GM19238 (cell line): Measurements from ENCODE around the gene TBCEL.

Experiments used
- DNase-seq: peaks from one replicate; pipeline ENCODE4 v3.0.0; 2011; ENCODE audit warnings: low spot score; ENCODE audit not compliant: insufficient read length

The TBCEL gene

DNA sequence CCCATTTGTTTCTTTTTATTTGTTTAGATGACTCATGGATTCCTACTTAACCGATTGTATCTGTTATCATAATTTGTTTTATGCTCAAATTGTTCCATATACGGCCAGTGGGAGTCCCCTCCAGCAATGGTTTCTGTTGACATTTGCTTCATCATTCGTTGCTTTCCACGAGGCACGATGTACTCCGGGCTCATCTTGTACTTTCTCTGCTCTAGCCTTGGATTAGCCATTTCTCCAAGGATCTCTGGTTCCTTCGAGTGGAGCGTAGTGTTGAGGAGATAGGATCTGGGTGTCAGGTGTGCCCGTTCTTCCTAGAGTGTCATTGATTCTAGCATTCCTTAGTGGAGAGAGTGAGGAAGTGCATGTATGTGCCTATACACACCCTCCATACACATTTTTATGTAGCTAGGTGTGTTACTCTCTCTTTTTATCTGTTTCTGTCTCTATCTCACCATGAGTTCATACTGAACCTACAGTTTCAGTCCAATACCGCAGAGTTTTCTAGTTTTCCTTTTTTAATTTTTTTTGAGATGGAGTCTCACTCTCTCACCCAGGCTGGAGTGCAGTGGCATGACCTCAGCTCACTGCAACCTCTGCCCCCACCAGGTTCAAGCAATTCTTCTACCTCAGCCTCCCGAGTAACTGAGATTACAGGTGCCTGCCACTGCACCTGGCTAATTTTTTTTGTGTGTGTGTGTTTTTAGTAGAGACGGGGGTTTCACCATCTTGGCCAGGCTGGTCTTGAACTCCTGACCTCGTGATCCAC lies 108.5 kb downstream of the TBCEL start:
- DNase-seq, result no peak

DNA sequence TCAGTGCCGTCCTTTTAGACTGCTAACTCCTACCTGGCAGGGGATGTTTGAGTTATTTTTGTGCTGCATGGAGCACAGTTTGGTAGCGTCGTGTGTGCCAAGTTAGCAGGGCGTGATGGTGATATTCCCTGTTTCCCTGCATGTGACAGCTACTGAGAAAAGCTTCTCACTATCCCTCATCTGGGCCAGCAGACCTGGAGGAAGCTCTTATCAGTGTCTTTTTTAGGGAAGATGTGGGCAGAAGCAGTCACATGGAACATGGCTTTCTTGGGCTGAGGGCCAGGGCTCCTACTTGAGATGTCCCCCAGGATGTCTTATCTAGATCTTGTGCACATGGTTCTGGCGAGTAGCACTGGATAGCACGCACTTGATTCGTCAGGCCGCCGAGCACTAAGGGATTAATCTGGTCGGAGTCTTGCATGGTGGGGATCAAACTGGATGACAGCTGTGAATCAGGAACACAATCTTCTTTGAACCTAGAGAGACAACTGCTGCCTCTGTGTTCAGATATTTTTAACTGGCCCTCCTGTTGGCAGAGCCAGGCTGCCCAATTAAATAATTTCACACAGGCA lies 110.9 kb downstream of the TBCEL start:
- no peak for DNase-seq

DNA sequence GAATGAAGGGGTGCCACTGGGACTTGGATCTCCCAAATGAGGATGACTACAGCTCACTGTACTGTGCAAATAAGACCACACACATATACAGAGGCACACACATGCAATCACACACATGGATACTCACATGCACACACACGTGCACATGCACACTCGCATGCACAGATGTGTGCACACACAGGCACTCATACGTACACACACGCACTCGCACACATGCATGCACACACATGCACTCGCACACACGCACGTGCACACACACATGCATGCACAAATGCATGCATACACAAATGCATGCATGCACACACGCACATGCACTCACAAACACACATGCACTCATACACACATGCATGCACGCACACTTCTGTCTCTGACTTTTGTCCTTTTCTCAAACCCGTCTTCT lies 113.1 kb downstream of the TBCEL start:
- DNase-seq, result no peak

DNA sequence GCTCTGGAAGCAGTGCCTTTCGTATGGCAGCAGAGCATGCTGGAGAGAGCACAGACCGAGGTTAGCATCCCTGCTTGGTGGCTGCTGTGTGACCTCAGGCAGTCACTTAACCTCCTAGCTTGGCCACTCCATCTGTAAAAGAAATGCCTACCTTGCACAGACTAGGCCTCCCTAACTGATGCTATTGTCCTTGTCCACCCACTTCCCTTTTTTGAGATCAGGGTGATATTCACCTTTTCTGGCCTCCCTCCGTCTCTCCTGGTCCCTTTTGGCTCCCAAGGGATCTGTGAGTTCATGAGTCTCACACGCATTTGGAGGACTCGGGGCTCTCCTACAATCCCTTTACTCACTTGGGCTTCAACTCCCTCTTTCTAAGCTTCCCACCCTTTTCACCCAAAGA lies 114.4 kb downstream of the TBCEL start:
- DNase-seq, result no peak

DNA sequence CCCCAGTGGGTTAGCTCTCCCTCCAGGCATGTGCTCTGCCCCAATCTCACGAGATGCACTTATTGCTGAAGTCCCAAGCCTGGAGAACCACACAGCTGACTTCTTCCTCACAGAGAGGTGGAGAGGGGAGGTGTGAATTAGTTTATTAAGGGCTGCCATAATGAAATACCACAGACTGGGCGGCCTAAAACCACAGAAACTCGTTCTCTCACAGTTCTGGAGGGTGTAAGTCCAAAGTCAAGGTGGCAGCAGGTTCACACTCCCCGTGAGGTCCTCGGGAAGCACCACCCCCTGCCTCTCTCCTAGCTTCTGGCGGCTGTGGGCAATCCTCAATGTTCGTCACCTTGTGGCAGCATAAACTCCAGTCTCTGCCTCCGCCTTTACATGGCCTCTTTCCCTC lies 116.5 kb downstream of the TBCEL start:
- no peak for DNase-seq
